Activated CD4-positive, alpha-beta T cell treated with anti-CD3 and anti-CD28 coated beads for 1 hour (primary cell): ENCODE data around the gene SART3.

Source experiments
- DNase-seq: peaks from one replicate; pipeline ENCODE4 v3.0.0-alpha.2; 2020

The SART3 gene, protein sequence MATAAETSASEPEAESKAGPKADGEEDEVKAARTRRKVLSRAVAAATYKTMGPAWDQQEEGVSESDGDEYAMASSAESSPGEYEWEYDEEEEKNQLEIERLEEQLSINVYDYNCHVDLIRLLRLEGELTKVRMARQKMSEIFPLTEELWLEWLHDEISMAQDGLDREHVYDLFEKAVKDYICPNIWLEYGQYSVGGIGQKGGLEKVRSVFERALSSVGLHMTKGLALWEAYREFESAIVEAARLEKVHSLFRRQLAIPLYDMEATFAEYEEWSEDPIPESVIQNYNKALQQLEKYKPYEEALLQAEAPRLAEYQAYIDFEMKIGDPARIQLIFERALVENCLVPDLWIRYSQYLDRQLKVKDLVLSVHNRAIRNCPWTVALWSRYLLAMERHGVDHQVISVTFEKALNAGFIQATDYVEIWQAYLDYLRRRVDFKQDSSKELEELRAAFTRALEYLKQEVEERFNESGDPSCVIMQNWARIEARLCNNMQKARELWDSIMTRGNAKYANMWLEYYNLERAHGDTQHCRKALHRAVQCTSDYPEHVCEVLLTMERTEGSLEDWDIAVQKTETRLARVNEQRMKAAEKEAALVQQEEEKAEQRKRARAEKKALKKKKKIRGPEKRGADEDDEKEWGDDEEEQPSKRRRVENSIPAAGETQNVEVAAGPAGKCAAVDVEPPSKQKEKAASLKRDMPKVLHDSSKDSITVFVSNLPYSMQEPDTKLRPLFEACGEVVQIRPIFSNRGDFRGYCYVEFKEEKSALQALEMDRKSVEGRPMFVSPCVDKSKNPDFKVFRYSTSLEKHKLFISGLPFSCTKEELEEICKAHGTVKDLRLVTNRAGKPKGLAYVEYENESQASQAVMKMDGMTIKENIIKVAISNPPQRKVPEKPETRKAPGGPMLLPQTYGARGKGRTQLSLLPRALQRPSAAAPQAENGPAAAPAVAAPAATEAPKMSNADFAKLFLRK

DNA sequence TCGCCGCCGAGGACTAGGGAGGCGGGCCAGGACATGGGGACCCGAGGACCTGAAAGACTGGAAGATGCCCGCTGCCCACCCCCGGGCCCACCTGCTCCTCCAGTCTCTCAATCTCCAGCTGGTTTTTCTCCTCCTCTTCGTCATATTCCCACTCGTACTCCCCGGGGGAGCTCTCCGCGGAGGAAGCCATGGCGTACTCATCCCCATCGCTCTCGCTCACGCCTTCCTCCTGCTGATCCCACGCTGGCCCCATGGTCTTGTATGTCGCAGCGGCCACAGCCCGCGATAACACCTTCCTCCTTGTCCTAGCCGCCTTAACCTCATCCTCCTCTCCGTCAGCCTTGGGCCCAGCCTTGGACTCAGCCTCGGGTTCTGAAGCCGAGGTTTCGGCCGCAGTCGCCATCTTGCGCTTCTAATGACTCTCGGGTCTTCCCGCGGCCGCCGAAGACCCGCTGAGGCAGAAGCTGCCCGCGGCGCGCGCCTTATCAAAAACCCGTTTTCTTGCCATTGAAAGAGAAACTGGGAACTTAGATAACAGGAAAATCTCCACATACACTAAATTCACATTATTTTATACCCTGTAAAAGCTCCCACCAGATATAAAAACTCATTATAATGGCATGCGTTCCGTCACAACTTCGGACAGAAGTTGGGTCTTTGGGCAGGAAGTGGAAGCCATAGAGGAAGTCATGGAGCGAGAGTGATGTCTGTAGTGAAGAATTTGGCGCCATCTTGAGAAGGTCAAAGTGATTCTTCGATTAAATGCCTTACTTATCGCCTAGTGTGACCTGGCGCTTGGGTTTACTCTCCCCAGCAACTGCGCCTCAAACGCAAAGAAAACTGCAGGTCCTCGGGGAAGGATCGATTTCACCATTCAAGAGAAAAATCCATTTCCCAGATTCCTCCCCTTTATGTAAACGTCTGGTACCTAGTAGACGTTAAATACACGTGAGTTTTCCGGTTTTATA is at the start of gene SART3:
Gene SART3 (minus strand): TSS at position 422 of the 968 bp plus-strand sequence. CDS start 19 bp downstream, at position 403.
- peak; percentile 69 for DNase-seq

DNA sequence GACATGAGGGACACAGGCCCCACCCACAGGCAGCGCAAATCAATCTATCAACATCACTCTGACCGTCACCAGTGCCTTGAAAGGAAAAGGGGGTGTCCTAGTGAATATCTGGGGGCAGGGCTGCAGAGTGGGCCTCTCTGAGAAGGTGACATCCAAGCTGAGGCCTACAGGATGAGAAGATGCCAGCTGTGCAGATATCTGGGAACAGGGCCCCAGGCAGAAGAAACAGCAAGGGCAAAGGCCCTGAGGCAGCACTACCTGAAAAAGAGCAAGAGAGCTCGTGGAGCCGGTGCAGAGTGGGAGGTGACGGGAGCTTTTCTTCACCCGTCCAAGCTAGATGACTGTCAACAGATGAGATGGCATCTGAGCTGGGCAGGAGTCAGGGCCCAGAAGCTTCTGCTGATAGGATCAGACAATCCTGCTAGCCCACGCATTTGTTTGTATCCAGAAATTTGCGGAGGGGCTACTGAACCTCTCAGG is 49.4 kb upstream of the SART3 start:
- no peak for DNase-seq

DNA sequence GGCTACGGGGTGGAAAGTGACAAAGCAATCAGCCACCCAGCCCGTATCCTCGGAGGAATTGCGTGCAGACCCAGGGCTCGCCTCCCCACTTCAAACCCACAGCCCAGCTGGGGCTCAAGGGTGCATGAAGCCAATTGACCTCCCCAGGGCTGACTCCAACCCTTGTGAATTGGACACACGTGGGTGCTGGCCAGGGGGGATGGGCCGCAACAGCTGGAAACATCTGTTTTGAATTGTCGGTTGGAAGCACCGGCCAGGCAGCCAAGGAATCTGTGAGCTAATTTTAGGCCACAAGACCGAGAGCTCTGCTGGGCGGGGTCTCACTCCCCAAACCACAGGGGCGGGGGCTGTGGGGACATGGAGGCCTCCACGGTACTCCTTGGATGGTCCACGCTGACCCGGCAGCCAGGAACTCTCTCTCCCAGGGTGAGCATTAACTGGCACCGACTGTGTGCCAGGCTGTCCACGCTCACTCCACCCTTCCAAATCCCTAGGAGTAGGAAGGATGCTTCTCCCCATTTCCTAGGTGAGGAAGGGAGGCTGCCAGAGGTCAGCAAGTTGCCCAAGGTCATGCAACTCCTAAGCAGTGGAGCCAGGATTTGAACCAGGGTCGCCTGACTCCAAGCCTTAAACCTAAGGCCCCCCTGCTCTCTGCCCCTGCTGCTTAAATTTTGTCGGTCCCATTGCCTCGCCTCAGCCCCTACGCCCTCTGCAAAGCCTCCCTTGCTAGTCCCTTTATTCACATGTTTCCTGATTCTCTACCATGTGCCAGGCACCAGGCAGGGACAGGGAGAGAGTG is 48.8 kb upstream of the SART3 start:
- DNase-seq: no peak

DNA sequence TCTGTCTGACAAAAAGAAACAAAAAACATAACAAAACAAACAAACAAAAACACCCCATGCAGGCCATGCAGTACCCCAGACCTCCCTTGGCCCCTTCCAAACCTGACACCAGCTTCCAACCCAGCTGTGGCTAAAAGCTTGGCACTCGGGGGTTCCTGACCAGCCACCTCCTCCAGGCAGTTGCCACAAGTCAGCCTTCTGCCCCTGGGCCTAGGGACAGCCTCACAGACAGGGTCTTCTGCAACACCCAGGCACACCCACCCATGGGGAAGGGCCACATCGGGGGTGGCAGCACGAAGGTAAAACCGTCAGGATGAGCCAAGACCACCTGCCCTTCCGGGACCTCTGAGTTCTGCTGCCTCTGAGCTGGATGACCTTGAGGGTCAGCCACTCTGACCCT is 47.6 kb upstream of the SART3 start:
- DNase-seq: no peak

DNA sequence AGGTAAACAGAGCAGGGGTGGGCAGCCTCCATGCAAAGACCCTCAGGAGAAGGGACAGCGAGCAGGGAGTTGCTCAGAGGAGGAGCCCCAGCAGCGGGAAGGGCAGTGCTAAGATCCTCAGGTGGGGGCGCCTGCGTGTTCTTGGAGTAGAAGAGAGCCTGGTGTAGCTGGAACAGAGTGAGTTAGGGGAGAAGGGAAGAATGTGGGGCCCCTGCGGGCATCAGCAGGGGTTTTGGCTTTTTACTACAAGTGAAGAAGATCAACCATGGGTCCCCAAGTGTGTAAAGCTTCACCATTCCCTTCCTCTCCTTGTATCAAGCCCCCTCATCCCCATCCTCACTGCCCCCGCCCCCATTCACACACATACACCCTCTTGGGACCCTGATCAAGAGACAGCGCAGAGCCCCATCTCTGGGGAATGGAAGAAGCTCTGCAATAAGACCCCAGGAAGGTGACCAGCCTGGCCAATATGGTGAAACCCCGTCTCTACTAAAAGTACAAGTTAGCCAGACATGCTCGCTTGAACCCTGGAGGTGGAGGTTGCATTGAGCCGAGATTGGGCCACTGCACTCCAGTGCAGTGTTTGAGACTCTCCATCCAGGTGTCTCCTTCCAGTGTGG is 47.1 kb upstream of the SART3 start:
- DNase-seq: no peak

DNA sequence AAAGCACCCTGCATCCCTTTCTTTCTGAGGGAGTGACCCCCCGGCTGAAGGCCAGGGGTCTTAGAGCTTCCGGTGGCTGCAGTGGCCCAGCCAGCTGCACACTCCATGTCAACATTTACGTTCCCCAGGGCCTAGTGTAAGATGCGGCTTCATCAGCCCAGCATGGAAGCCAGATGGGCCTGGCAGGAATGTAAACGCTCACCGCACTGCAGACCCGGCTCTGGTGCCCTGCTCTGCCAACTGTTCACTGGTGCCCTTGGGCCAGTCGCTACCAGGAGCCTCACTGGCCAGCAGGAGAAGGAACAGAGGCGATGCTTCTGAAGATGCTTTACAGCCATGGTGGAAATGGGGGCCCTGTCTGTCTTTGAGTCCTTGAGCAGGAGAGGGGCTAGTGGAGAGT is 45.5 kb upstream of the SART3 start:
- no peak for DNase-seq

DNA sequence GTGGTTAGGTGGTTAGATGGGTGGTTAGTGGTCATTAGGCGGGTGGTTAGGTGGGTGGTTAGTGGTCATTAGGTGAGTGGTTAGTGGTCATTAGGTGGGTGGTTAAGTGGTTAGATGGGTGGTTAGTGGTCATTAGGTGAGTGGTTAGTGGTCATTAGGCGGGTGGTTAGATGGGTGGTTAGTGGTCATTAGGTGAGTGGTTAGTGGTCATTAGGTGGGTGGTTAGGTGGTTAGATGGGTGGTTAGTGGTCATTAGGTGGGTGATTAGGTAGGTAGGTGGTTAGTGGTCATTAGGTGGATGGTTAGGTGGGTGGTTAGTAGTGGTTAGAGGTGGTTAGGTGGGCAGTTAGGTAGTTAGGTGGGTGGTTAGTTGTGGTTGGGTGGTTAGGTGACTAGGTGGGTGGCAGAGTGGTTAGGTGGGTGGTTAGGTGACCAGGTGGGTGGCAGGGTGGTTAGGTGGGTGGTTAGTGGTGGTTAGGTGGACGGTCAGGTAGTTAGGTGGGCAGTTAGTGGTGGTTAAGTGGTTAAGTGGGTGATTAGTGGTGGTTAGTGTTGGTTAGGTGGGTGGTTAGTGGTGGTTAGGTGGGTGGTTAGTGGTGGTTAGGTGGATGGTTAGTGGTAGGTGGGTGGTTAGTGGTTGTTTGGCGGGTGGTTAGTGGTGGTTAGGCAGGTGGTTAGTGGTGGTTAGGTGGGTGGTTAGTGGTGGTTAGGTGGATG is 44.9 kb upstream of the SART3 start:
- DNase-seq: no peak

DNA sequence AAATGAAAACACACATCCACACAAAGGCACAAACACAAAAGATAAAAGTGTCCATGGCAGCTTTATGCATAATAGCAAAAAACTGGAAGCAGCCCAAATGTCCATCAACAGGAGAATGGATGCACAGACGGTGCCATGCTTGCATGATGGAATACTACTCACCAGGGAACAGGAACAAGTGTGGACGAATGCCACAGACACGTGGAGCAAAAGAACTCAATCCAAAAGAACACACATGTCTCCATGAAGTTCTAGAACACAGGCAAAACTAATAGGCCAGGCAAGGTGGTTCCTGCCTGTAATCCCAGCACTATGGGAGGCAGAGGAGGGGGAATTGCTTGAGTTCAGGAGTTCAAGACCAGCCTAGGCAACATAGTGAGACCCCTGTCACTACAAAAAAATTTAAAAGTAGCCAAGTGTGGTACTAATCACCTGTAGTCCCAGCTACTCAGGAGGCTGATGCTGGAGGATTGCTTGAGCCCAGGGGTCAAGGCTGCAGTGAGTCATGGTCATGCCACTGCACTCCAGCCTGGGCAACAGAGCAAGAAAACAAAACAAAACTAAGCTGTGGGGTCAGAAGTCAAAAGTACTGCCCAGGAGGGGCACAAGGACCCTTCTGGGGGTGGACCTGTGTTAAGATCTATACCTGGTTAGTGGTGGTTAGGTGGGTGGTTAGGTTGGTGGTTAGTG is 44.2 kb upstream of the SART3 start:
- DNase-seq: no peak

DNA sequence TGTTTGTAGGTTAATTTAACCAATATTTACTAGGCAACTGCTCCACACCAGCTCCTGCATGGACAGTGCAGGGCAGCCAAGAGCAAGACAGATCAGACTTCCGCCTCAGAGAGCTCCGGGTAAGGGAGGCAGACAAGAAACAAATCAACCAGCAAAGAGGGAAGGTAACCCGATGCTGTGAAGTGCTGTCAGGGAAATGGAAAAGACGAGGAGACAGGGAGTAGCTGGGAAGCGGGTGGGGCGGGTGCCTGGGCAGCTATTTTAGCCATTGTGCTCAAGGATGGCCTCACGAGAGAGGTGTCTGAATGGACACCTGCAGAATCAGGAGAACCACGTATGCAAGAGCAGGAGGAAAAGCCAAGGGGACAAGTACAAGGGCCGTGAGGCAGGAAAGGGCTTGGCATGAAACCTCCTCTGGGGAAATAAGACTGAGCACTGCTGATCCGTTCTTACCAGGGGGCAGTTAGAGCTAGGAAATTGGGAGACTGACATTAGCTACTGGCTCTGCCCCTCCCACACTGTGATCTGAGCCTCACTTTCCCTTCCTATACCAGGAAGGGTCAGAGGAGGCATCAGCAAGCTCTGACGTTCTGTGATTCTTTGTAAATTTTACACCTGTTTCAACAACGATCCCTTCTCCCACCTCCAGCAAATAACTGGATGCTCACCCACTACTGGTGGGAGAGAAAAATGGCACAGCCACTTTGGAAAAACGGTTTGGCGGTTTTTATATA is 43.4 kb upstream of the SART3 start:
- DNase-seq: no peak

DNA sequence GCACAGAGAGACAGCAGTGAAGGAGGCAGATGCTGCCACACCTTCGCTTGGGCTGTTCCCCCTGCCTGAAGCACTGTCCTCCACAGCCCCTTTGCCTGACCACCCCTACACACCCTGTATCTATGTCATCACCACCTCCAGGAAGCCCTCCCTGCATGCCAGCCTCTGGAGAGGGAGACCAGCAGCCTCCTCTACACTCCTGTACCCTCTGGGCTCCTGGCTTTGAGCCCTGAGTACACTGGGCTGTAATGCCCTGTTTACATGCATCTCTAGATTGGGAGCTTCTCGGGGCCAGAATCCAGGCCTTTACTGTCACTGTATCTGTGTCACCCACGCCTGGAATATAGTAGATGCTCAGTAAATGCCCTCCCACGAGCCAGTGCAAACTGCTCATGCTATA is 42.8 kb upstream of the SART3 start:
- DNase-seq: no peak

DNA sequence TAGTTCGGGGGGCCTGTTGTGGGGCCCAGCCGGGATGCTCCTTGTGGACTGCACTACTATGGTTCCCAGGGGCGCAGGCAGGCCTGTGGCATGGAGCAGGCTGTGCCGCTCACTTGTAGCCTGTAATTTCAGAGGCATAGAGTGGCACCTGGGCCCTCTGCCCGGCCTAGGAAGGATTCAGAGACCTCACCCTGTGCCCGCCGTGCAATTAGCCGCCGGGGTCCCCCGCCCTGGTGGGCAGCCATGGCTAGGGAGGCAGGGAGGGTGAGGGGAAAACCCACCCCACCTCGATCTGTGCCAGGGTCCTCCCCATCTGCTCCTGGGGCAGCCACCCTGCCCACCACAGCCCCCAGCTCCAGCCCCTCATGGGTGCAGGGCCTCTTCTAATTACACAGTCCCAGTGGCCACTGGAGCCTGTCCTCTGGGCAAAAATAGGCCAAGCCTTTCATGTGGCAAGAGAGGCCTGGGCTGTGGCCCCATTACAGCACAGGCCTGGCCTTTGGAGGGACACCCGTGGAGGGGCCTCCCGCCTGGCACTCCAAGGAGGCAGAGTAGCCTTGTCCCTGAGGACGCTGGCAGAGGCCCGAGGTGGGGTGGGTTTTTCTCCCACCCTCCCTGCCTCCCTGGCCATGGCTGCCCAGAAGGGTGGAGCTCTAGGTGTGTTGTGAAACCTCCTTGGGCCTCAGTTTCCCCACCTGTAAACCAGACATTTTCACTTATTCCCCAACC is 42.2 kb upstream of the SART3 start:
- no peak for DNase-seq

DNA sequence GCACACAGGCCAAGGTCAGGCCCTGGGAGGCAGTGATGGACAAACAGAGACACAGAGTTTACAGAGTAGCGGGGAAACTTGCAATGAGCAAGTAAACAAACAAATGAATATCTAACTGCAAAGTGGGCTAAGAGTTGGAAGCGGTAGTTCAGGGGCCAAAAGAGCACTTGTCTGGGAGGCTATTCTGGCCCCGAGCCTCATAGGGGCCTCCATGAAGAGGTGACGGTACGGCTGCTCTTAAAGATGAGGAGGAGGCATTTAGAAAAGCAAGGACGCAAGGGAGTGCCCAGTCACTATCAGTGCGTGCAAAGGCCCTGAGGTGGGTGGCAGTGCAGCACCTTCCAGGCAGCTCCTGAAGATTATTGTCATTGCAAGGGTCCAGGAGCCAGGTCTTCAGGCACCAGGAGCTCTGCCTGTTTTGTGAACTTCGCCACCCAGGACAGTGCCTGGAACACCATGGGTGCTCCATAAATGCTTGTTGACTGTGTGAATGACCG is 41.3 kb upstream of the SART3 start:
- DNase-seq: no peak

DNA sequence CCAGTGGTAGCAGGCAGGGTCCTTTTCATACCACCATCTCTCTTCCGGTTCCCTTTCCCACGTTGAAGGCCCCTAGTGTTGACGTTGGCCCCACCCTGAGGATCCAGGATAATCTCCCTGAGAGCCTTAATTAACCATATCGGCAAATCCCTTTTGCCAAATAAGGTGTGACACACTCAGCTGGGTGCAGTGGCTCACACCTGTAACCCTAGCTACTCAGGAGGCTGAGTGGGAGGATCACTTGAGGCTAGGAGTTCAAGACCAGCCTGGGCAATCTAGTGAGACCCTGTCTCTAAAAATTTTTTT is 39.7 kb upstream of the SART3 start:
- no peak for DNase-seq

DNA sequence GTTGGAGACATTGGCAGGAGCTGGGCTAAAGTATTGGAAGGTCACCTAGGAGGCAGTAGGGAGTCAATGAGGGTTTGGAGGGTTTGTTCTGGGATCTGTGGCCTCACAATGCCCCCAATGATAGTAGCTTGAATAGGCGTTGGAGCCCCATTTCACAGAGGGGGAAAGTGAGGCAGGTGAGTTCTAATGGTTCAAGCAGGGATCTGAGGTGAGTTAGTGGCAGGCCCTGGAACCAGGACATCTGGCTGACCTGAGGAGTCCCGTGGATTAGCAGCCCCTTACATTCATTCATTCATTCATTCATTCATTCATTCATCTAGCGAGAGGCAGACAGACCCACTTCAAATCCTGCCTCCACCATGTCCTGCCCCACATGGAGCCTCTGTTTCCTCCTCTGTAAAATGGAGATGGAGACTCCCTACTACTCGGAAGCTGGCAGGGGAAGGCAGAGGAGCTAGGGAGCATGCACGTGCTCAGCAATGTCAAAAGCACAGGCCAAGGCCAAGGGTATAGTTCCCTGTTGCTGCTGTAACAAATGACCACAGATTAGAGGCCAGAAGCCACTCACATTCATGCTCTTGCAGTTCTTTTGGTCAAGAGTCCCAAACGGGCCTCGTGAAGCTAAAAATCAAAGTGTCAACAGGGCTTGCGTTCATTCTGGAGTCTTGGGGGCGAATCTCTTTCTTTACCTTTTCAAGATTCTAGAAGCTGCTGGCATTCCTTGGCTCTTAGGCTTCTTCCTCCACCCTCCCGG is 39.2 kb upstream of the SART3 start:
- DNase-seq: no peak

DNA sequence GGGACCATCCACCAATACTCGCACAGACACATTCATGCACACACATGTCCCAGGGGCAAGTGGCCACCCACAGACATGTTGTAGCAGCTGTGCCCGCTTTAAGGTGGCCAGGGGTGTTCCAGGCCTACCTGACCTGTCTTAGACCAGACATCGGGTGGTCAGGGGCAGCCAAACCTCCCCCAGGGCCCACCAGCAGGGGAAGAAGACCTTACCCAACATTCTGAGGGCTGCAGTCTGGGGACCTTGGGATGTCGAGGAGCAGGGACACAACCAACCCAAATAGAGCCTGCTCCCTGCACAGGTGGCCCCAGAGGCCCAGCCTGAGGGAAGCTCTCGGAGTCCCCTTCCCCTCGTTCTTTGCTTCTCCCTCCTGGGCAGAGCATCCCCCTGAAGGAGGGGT is 38.6 kb upstream of the SART3 start:
- no peak for DNase-seq

DNA sequence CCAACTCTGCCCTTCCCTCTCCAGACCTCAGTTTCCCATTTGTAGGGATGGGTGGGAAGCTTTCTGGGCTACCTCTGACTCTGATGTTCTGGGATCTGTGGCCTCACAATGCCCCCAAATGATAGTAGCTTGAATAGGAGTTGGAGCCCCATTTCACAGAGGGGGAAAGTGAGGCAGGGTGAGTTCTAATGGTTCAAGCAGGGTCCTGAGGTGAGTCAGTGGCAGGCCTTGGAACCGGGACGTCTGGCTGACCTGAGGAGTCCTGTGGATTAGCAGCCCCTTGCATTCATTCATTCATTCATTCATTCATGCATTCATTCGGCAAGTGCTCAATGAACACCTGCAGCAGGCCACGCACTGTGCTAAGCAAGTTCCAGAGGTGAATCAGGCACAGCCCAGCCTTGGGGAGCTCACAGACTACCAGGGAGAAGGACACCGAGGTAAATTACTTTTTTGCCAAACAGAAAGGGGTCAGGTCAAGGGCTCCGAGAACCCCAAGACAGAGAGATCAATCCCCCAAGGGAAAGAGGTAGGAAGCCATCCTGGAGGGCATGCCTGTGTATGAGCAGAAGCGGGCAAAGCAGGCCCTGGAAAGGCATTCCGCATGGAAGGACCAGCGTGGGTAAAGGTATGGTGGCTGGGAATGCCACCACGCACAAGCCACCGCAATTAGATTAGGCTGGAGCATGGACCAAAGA is 37.7 kb upstream of the SART3 start:
- DNase-seq: no peak
